K562 (cell line): ENCODE results near the gene TLE6. TPM values are rescaled to one million over a fixed set of nuclear protein-coding genes. Genes with fewer than 3 reads are reported as not detected.

Source experiments
- ARID1B ChIP-seq: fragments of 450-650 bp; IDR thresholded peaks from 2 replicates; pipeline ENCODE4 v1.6.1; 2016; ENCODE audit warnings: antibody characterized with exemption, mild to moderate bottlenecking, inconsistent platforms
- BHLHE40 ChIP-seq: IDR thresholded peaks from 2 replicates; pipeline ENCODE4 v1.6.1; 2011; ENCODE audit warnings: low read length, improper control_type of control experiment
- CCNT2 ChIP-seq: IDR thresholded peaks from 2 replicates; pipeline ENCODE4 v1.6.1; 2011; ENCODE audit warnings: borderline replicate concordance, low read depth, mild to moderate bottlenecking, moderate library complexity, mixed read lengths, low read length; ENCODE audit not compliant: insufficient read length; ENCODE audit errors: extremely low read depth
- CHAMP1 ChIP-seq: fragments of 450-650 bp; IDR thresholded peaks from 2 replicates; pipeline ENCODE4 v1.6.1; 2016; ENCODE audit warnings: mild to moderate bottlenecking
- CHD1 ChIP-seq: fragments of 200-600 bp; sonication (generic); IDR thresholded peaks from one replicate; pipeline ENCODE4 v1.6.1; 2012; ENCODE audit warnings: mild to moderate bottlenecking, moderate library complexity, low read length, inconsistent platforms
- E2F5 ChIP-seq: sonication (generic); formaldehyde crosslinking; IDR thresholded peaks from 2 replicates; pipeline ENCODE4 v1.8.0; 2022; ENCODE audit warnings: mild to moderate bottlenecking, missing genetic modification reagents
- EGR1 ChIP-seq: fragments of 450-650 bp; conservative IDR thresholded peaks from 2 replicates; pipeline ENCODE4 v1.6.1; 2017; ENCODE audit warnings: mild to moderate bottlenecking
- EP300 ChIP-seq: IDR thresholded peaks from 2 replicates; pipeline ENCODE4 v1.6.1; 2012; ENCODE audit warnings: low read length, improper control_type of control experiment
- FOXM1 ChIP-seq, 2 experiments: fragments of 450-650 bp in 1 of 2; sonication (generic) in 1 of 2; formaldehyde crosslinking in 1 of 2; IDR thresholded peaks; 2 replicates each; pipeline versions ENCODE4 v1.6.1 to v1.9.0; 2017 to 2022; ENCODE audit warnings: low read depth in 2 of 2, mild to moderate bottlenecking in 2 of 2, missing genetic modification reagents in 1 of 2, moderate library complexity in 1 of 2
- JUND ChIP-seq, 2 experiments: IDR thresholded peaks; 2 replicates in 1 of 2; 3 replicates in 1 of 2; pipeline ENCODE4 v1.6.1; 2011; ENCODE audit warnings: borderline replicate concordance in 2 of 2, low read depth in 2 of 2, low read length in 2 of 2, improper control_type of control experiment in 1 of 2, missing biosample characterization in 1 of 2, missing genetic modification characterization in 1 of 2, missing genetic modification reagents in 1 of 2
- KDM1A ChIP-seq, 2 experiments: fragments of 450-650 bp; IDR thresholded peaks; 2 replicates each; pipeline ENCODE4 v1.6.1; 2016; ENCODE audit warnings: mild to moderate bottlenecking in 2 of 2
- LEF1 ChIP-seq: fragments of 450-650 bp; IDR thresholded peaks from 2 replicates; pipeline ENCODE4 v1.6.1; 2016; ENCODE audit warnings: mild to moderate bottlenecking
- MTA3 ChIP-seq: fragments of 450-650 bp; formaldehyde crosslinking; IDR thresholded peaks from 2 replicates; pipeline ENCODE4 v1.6.1; 2017; ENCODE audit warnings: mild to moderate bottlenecking, borderline replicate concordance
- NEUROD1 ChIP-seq: fragments of 150-350 bp; IDR thresholded peaks from 2 replicates; pipeline ENCODE4 v1.6.1; 2014; ENCODE audit warnings: borderline replicate concordance, low read length, low read depth; ENCODE audit not compliant: partially characterized antibody
- PRDM10 ChIP-seq: fragments of 450-650 bp; IDR thresholded peaks from 2 replicates; pipeline ENCODE4 v1.6.1; 2018; ENCODE audit not compliant: partially characterized antibody
- PURB ChIP-seq: sonication (generic); formaldehyde crosslinking; IDR thresholded peaks from 2 replicates; pipeline ENCODE4 v1.9.0; 2021; ENCODE audit warnings: low read depth, mild to moderate bottlenecking, missing genetic modification reagents
- SREBF1 ChIP-seq: fragments of 150-350 bp; IDR thresholded peaks from 2 replicates; pipeline ENCODE4 v1.6.1; 2014; ENCODE audit warnings: antibody characterized with exemption, low read depth, low read length, borderline replicate concordance
- TBL1XR1 ChIP-seq, 2 experiments: IDR thresholded peaks; 2 replicates each; pipeline ENCODE4 v1.6.1; 2012; ENCODE audit warnings: improper control_type of control experiment in 2 of 2, low read length in 2 of 2, mild to moderate bottlenecking in 1 of 2
- TFAM ChIP-seq: fragments of 250-450 bp; sonication (Bioruptor Pico); conservative IDR thresholded peaks from 2 replicates; pipeline ENCODE4 v1.5.0; 2021; ENCODE audit warnings: mild to moderate bottlenecking, moderate library complexity
- ZNF121 ChIP-seq: sonication (generic); formaldehyde crosslinking; conservative IDR thresholded peaks from 2 replicates; pipeline ENCODE4 v1.8.0; 2022; ENCODE audit warnings: missing genetic modification reagents
- ZNF384 ChIP-seq: IDR thresholded peaks from 2 replicates; pipeline ENCODE4 v1.6.1; 2012; ENCODE audit warnings: low read depth, low read length, improper control_type of control experiment
- ZNF76 ChIP-seq: fragments of 250-450 bp; sonication (Bioruptor Pico); IDR thresholded peaks from 2 replicates; pipeline ENCODE4 v1.4.0; 2020; ENCODE audit warnings: mild to moderate bottlenecking, moderate library complexity, borderline replicate concordance
- ZNF830 ChIP-seq: fragments of 250-450 bp; sonication (Bioruptor Pico); IDR thresholded peaks from 2 replicates; pipeline ENCODE4 v1.5.0; 2021; ENCODE audit warnings: mild to moderate bottlenecking
- polyA plus RNA-seq, 8 experiments: library from polyadenylated mRNA; depleted of rRNA in 4 of 8; stranded (reverse) in 5 of 8; unstranded in 3 of 8; fragments of >200 nt; fragmentation: Nextera tagmentation in 2 of 8; fragmentation: Illumina TruSeq in 1 of 8; extraction: Ambion mirVana in 2 of 8; extraction: Trizol in 1 of 8; gene quantifications; 2 replicates each; pipeline versions ENCODE4 v1.2.1 to v1.2.3, GENCODE V29; 2011 to 2014; ENCODE audit warnings: inconsistent platforms in 1 of 8, missing spikeins in 1 of 8
- total RNA-seq, 7 experiments: library from RNA; depleted of rRNA in 6 of 7; stranded (reverse); fragments of >200 nt in 6 of 7; fragmentation: Illumina TruSeq in 2 of 7; extraction: Trizol in 2 of 7; gene quantifications; 2 replicates each; pipeline versions ENCODE4 v1.2.1 to v1.2.3, GENCODE V29; 2011 to 2021; ENCODE audit warnings: low replicate concordance in 1 of 7

TLE6 gene
- total and polyA plus RNA-seq, 9 of the 15 experiments (the other 6 are each of a cell fraction or from before 2014, with no cell fraction given), result 1.1 to 6.1 (median 2.5) TPM

- peak; percentile 32; the same call in 1 of the 2 replicates for TF ChIP-seq JUND (IDR thresholded peaks at IDR 0.05; ENCODE audit: borderline replicate concordance, low read depth, low read length)
- TF ChIP-seq JUND (tag; IDR thresholded peaks at IDR 0.05; ENCODE audit: borderline replicate concordance, low read depth, low read length), result no peak
- TF ChIP-seq ZNF384, result 0 out of 2 replicates have a peak, but pooled peaks have one; percentile 8
- no peak for TF ChIP-seq ZNF830 (CRISPR knock-in tag)
- TF ChIP-seq TBL1XR1 (IDR thresholded peaks at IDR 0.05; ENCODE audit: low read length in 2 of 2), result peak; percentile 27 to 42; a peak in 1 of 4 replicates
- no peak for TF ChIP-seq E2F5 (CRISPR knock-in tag)
- TF ChIP-seq CHAMP1, result no peak
- TF ChIP-seq EGR1, result peak; percentile 55
- TF ChIP-seq TFAM (CRISPR knock-in tag), result no peak
- peak; percentile 82 for TF ChIP-seq ARID1B
- TF ChIP-seq ZNF121, result no peak
- TF ChIP-seq FOXM1 (IDR thresholded peaks at IDR 0.05; ENCODE audit: low read depth), result no peak
- 0 out of 2 replicates have a peak, but pooled peaks have one; percentile 25 for TF ChIP-seq FOXM1 (CRISPR knock-in tag; IDR thresholded peaks at IDR 0.05; ENCODE audit: low read depth)
- no peak for TF ChIP-seq ZNF76
- TF ChIP-seq BHLHE40, result 0 out of 2 replicates have a peak, but pooled peaks have one; percentile 14
- TF ChIP-seq MTA3, result no peak
- peak; percentile 34; the same call in 1 of the 2 replicates for TF ChIP-seq LEF1
- TF ChIP-seq EP300, result peak; percentile 52
- TF ChIP-seq SREBF1, result no peak
- TF ChIP-seq CCNT2, result peak; percentile 1
- no peak for TF ChIP-seq PRDM10
- peak; percentile 87 to 90 for TF ChIP-seq KDM1A (IDR thresholded peaks at IDR 0.05)
- TF ChIP-seq CHD1, result no peak
- peak; percentile 22 for TF ChIP-seq NEUROD1
- no peak for TF ChIP-seq PURB (CRISPR knock-in tag)
Measured at GRCh38 chr19:2977746-2978138, 378 bp downstream of the TLE6 start (continued).
